Activated naive CD8-positive, alpha-beta T cell treated with anti-CD3 and anti-CD28 coated beads, Interleukin-2, amount 50 U/mL, for 16 hours (primary cell): ENCODE data around the gene RINL.
A peak's percentile ranks its signal among the peaks of the same experiment; 100 is the strongest.
"Not testable (repeated sequence)": the region's sequence is repeated elsewhere in the genome, so short reads cannot be mapped to it uniquely, and the experiment has no call there.

Experiments
- DNase-seq: peaks from one replicate; pipeline ENCODE4 v3.0.0-alpha.2; 2020; ENCODE audit warnings: low read depth, low spot score

The RINL gene

GRCh38 chr19:38875656-38876395 is 2.2 kb downstream of the RINL start:
- no peak for DNase-seq

GRCh38 chr19:38873400-38873799 is 4.7 kb downstream of the RINL start:
- not testable (repeated sequence) for DNase-seq

GRCh38 chr19:38870612-38871011 is 7.5 kb downstream of the RINL start:
- no peak for DNase-seq

- peak; percentile 86 for DNase-seq
Measured at GRCh38 chr19:38869836-38870607, 8.1 kb downstream of the RINL start.

DNA sequence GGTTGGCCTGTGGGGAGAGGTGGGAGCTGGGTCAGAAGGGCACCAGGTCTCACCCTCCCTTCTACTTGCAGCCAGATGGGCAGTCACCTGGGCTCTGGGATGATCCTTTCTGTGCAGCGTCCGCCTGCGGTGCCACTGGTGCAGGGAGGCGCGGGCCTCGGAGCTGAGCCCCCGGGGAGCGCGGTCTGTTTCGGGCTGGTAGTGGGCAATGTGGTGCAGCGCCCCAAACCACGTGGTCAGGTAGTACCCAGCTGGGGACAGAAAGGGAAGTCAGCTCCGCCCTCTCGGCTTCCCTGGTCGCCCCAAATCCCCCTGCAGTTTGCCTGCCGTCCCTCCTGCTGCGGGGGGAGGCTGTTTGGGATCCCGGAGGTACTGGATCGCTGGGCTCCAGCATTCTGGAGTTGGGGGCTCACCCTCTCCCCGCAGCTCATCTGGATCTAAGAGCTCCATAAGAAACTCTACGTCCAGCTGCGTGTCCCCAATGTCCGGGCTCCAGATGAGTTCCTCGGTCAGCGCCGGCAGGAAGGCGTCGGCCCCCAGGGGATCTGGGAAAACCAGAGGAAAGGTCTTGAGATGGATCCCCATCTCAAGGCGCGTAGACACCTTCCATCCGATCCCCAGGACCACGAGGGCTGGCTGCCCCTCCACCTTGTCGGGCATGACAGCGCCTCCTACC is 8.8 kb downstream of the RINL start:
- no peak for DNase-seq

GRCh38 chr19:38868551-38868950 is 9.5 kb downstream of the RINL start:
- no peak for DNase-seq

GRCh38 chr19:38867171-38867780 is 10.8 kb downstream of the RINL start:
- no peak for DNase-seq

- no peak for DNase-seq
Measured at GRCh38 chr19:38862321-38863059, 15.6 kb downstream of the RINL start.

DNA sequence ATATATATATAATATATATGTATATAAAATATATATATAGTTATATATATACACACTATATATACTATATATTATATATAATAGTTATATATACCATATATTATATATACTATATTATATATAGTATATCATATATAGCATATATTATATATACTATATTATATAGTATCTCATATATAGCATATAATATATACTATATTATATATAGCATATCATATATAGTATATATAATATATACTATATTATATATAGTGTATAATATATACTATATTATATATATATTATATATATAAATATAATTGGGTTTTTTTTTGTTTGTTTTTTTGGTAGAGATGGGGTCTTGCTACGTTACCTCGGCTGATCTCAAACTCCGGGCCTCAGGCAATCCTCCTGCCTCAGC is 16.7 kb downstream of the RINL start:
- DNase-seq = no peak

DNA sequence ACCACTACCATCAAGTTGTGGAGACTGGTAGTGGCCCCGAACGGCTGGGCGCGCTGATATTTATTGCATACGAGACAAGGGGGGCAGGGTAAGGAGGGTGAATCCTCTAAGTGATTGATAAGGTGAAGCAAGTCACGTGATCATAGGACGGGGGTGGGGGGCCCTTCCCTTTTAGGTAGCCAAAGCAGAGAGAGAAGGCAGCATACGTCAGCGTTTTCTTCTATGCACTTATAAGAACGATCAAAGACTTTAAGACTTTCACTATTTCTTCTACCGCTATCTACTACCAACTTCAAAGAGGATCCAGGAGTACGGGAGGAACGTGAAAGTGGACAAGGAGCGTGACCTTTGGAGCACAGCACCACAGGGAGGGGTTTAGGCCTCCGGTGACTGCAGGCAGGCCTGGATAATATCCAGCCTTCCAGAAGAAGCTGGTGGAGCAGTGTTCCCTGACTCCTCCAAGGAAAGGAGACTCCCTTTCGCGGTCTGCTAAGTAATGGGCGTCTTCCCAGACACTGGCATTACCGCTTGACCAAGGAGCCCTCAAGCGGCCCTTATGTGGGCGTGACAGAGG is 18.4 kb downstream of the RINL start:
- DNase-seq = not testable (repeated sequence)

DNA sequence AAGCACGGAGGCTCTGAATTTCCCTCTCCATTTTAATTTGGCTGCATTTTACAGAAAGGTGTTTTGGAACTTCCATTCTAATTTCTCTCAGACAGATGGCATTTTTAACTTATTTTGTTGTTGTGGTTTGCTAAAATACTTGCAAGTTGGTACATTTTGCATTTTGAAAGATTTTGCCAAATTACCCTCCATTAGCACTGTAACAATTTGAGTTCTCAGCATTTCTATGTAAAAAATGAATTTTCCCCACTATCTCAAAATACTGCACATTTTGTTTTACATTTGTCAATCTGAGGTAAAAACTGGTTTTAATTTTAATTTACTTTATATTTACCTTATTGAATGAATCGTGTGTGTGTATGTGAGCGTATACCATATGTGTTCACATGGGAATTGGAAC is 21.3 kb downstream of the RINL start:
- no peak for DNase-seq

GRCh38 chr19:38855751-38856150 is 22.3 kb downstream of the RINL start:
- not testable (repeated sequence) for DNase-seq

- not testable (repeated sequence) for DNase-seq
Measured at GRCh38 chr19:38854961-38855360, 23.1 kb downstream of the RINL start.

DNA sequence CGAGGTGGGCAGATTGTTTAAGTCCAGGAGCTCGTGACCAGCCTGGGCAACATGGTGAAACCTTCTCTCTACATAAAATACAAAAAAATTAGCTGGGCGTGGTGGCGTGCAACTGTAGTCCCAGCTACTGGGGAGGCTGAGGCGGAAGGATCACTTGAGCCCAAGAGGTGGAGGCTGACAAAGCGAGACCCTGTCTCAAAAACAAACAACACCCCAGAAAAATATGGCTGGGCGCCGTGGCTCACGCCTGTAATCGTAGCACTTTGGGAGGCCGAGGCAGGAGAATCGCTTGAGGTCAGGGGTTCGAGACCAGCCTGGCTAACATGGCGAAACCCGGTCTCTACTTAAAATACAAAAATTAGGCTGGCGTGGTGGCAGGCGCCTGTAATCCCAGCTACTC is 24.9 kb downstream of the RINL start:
- no peak for DNase-seq

- DNase-seq = no peak
Measured at GRCh38 chr19:38852231-38853044, 25.6 kb downstream of the RINL start.

- DNase-seq = peak; percentile 78
Measured at GRCh38 chr19:38851622-38852230, 26.3 kb downstream of the RINL start.

GRCh38 chr19:38850976-38851621 is 27.0 kb downstream of the RINL start:
- DNase-seq = no peak

- no peak for DNase-seq
Measured at GRCh38 chr19:38850436-38850975, 27.6 kb downstream of the RINL start.

DNA sequence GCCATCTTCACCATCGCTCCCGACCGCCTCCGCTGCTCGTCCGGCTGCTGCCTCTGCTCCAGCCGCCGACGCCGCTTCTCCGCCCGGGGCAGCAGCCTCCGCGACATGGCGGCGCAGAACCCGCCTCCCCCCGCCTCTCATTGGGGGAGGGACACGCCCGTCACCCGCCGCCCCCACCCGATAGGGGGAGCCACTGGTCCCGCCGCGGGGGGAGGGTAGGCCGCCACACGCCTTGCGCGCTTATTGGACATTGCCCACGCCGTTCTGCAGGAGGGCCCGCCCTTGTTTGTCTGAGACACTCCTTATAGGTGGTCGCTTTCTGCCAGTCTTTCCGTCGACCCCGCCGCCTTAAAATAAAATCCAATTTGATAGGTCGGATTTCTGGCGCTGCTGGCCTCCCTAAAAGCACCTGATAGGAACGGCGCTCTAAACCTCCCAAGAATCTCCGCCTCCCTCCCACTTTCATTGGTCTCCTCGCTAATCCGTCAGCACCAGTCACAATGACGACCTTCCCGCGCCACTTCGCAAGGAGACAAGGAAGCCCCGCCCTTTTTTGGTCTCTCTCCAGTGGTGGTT is 28.1 kb downstream of the RINL start, which contains the start of gene HNRNPL:
TSS of gene HNRNPL (minus strand) at position 127 of the 576 bp plus-strand sequence. CDS start at position 107, 20 bp downstream.
- peak; percentile 98 for DNase-seq
